ENCODE data around the gene URAD.

DNA sequence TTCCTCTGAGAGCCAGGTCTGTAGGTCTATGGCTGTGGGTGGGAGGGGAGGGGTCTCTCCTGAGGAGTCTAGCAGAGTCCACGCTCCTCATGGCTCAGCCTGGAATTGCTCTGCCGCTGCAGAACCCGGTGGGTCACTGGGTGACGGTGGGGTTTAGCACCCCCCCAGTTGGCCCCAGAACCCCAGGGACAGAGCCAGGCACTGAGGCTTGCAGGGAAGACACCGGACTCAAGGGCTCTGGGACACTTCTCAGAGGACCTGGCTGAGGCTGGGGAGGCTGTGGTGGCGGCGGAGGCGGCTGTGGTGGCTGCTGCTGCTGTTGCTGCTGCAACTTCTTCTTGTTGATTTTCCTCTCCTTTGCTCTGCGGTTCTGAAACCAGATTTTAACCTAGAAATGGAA, 25.5 kb downstream of the URAD start:
- no peak for TF ChIP-seq POLR2A (IDR thresholded peaks at IDR 0.05)
- no peak for TF ChIP-seq POLR2AphosphoS5 (IDR thresholded peaks at IDR 0.05)
- TF ChIP-seq, protein P1, sequence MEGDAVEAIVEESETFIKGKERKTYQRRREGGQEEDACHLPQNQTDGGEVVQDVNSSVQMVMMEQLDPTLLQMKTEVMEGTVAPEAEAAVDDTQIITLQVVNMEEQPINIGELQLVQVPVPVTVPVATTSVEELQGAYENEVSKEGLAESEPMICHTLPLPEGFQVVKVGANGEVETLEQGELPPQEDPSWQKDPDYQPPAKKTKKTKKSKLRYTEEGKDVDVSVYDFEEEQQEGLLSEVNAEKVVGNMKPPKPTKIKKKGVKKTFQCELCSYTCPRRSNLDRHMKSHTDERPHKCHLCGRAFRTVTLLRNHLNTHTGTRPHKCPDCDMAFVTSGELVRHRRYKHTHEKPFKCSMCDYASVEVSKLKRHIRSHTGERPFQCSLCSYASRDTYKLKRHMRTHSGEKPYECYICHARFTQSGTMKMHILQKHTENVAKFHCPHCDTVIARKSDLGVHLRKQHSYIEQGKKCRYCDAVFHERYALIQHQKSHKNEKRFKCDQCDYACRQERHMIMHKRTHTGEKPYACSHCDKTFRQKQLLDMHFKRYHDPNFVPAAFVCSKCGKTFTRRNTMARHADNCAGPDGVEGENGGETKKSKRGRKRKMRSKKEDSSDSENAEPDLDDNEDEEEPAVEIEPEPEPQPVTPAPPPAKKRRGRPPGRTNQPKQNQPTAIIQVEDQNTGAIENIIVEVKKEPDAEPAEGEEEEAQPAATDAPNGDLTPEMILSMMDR (IDR thresholded peaks at IDR 0.05), result no peak
